Endothelial cell of umbilical vein (primary cell): ENCODE measurements around the gene EXOC1. TPM values are rescaled to one million over a fixed set of nuclear protein-coding genes. Genes with fewer than 3 reads are reported as not detected.

ENCODE experiments used
- BruUV-seq: library from RNA; stranded (reverse); fragments of 400-500 nt; replicated peaks from 2 replicates; lab custom pipeline; 2021; lab: Mats Ljungman, UMichigan
- CTCF ChIA-PET: fragments of 300-600, 350-600 bp; sonication (Branson Sonifier 250); formaldehyde crosslinking; loops from one replicate; lab custom pipeline; 2021; ENCODE audit warnings: antibody characterized with exemption, inconsistent platforms; lab: Charles Lee
- POLR2A ChIA-PET: fragments of 300-600, 350-600 bp; sonication (Branson Sonifier 250); formaldehyde crosslinking; loops from one replicate; lab custom pipeline; 2021; ENCODE audit warnings: antibody characterized with exemption, inconsistent platforms; lab: Charles Lee
- DNase-seq: peaks from one replicate; pipeline ENCODE4 v3.0.0-alpha.2; 2011; ENCODE audit warnings: low read depth, low spot score
- FAIRE-seq: peaks from 2 replicates; lab custom pipeline; 2011; peaks lifted over from hg19 to GRCh38; lab: Jason Lieb, UNC
- H2AFZ ChIP-seq: 2 replicates; pipeline ENCODE4 v1.6.0; 2012; ENCODE audit warnings: low read depth, low read length, control low read depth, inconsistent platforms
- H3K27ac ChIP-seq: 2 replicates; pipeline ENCODE4 v1.5.1; 2011; ENCODE audit warnings: low read depth, mild to moderate bottlenecking, control low read depth, low read length, moderate library complexity; ENCODE audit not compliant: insufficient read depth
- H3K27me3 ChIP-seq, 2 experiments: 2 replicates each; pipeline versions ENCODE4 v1.6.0 to v1.6.1; 2011; ENCODE audit warnings: low read length in 2 of 2, mixed read lengths in 1 of 2; ENCODE audit not compliant: control insufficient read depth in 2 of 2, insufficient read depth in 2 of 2
- H3K36me3 ChIP-seq, 2 experiments: 2 replicates in 1 of 2; 3 replicates in 1 of 2; pipeline ENCODE4 v1.5.1; 2011; ENCODE audit warnings: low read length in 2 of 2, mild to moderate bottlenecking in 1 of 2, moderate library complexity in 1 of 2; ENCODE audit not compliant: control insufficient read depth in 2 of 2, insufficient read depth in 2 of 2; ENCODE audit errors: extremely low read depth in 1 of 2
- H3K4me1 ChIP-seq: 3 replicates; pipeline ENCODE4 v1.5.1; 2011; ENCODE audit warnings: mild to moderate bottlenecking, low read length; ENCODE audit not compliant: control insufficient read depth, insufficient read depth; ENCODE audit errors: extremely low read depth
- H3K4me2 ChIP-seq: 2 replicates; pipeline ENCODE4 v1.6.1; 2011; ENCODE audit warnings: low read length, control low read depth, mixed read lengths; ENCODE audit not compliant: insufficient read depth
- H3K4me3 ChIP-seq, 3 experiments: fragments of 200-600 bp in 1 of 3; sonication (generic), shearing (Covaris generic) in 1 of 3; replicated peaks in 1 of 3; 2 replicates each; pipeline ENCODE4 v1.5.1; 2011 to 2016; ENCODE audit warnings: control low read depth in 3 of 3, low read length in 3 of 3, mild to moderate bottlenecking in 2 of 3, inconsistent platforms in 1 of 3, low read depth in 1 of 3, moderate library complexity in 1 of 3; ENCODE audit not compliant: insufficient read depth in 1 of 3
- H3K79me2 ChIP-seq: 2 replicates; pipeline ENCODE4 v1.6.0; 2012; ENCODE audit warnings: low read length, inconsistent platforms; ENCODE audit not compliant: control insufficient read depth, insufficient read depth
- H3K9ac ChIP-seq: replicated peaks from 2 replicates; pipeline ENCODE3; 2011; ENCODE audit warnings: low read length, control low read depth; ENCODE audit not compliant: insufficient read depth; ENCODE audit errors: extremely low read depth
- H3K9me1 ChIP-seq: replicated peaks from 3 replicates; pipeline ENCODE4 v1.6.0; 2011; ENCODE audit warnings: mild to moderate bottlenecking, low read length; ENCODE audit not compliant: control insufficient read depth, insufficient read depth; ENCODE audit errors: extremely low read depth
- H3K9me3 ChIP-seq: replicated peaks from 2 replicates; pipeline ENCODE4 v1.5.1; 2012; ENCODE audit warnings: low read length, inconsistent platforms; ENCODE audit not compliant: control insufficient read depth, insufficient read depth
- H4K20me1 ChIP-seq: replicated peaks from 2 replicates; pipeline ENCODE3; 2011; ENCODE audit warnings: mild to moderate bottlenecking, low read length; ENCODE audit not compliant: control insufficient read depth, insufficient read depth; ENCODE audit errors: extremely low read depth
- CTCF ChIP-seq, 2 donors: IDR thresholded peaks; 1 replicate in 1 of 2; 2 replicates in 1 of 2; pipeline ENCODE4 v1.5.1; 2011; ENCODE audit warnings: low read length in 2 of 2, mild to moderate bottlenecking in 2 of 2, moderate library complexity in 2 of 2, control low read depth in 1 of 2, inconsistent platforms in 1 of 2, low read depth in 1 of 2; ENCODE audit not compliant: insufficient read depth in 1 of 2; ENCODE audit errors: extremely low read depth in 1 of 2
- EZH2 ChIP-seq: IDR thresholded peaks from 2 replicates; pipeline ENCODE4 v1.6.1; 2012; ENCODE audit warnings: borderline replicate concordance, low read depth, mild to moderate bottlenecking, moderate library complexity, low read length, inconsistent platforms; ENCODE audit not compliant: severe bottlenecking
- FOS ChIP-seq: IDR thresholded peaks from 2 replicates; pipeline ENCODE4 v1.6.1; 2011; ENCODE audit warnings: mild to moderate bottlenecking, low read length, moderate library complexity, borderline replicate concordance; ENCODE audit not compliant: insufficient read depth
- GATA2 ChIP-seq: IDR thresholded peaks from 2 replicates; pipeline ENCODE4 v1.7.0; 2011; ENCODE audit warnings: low read depth, mild to moderate bottlenecking, moderate library complexity, mixed read lengths, low read length; ENCODE audit not compliant: insufficient read length, insufficient read depth
- JUN ChIP-seq: IDR thresholded peaks from 2 replicates; pipeline ENCODE4 v1.6.1; 2011; ENCODE audit warnings: borderline replicate concordance, low read depth; ENCODE audit not compliant: insufficient read length, insufficient read depth
- MAX ChIP-seq: IDR thresholded peaks from 2 replicates; pipeline ENCODE4 v1.6.1; 2011; ENCODE audit not compliant: insufficient read depth, insufficient read length
- MYC ChIP-seq: IDR thresholded peaks from one replicate; pipeline ENCODE4 v1.6.1; 2011; ENCODE audit warnings: mild to moderate bottlenecking, low read depth, low read length
- POLR2A ChIP-seq: IDR thresholded peaks from 2 replicates; pipeline ENCODE4 v1.6.1; 2012; ENCODE audit warnings: low read depth, mild to moderate bottlenecking, control low read depth, low read length
- POLR2AphosphoS5 ChIP-seq: IDR thresholded peaks from 2 replicates; pipeline ENCODE4 v1.6.1; 2012; ENCODE audit warnings: low read depth, mild to moderate bottlenecking, control low read depth, low read length, moderate library complexity; ENCODE audit not compliant: insufficient read depth
- dilution Hi-C: fragments of 300-500 bp; cut with MboI; formaldehyde crosslinking; loops from one replicate; pipeline ENCODE4 v1.15.0; 2019; ENCODE audit warnings: low sequenced_read_pairs; ENCODE audit not compliant: extremely low pct_ligation_motif_present
- intact Hi-C: fragments of 100-400 bp; cut with micrococcal nuclease; formaldehyde crosslinking; loops from one replicate; pipeline ENCODE4 v1.10.0; 2022
- polyA plus RNA-seq, 4 experiments: library from polyadenylated mRNA; depleted of rRNA in 3 of 4; stranded (reverse) in 3 of 4; unstranded in 1 of 4; fragments of >200 nt; gene quantifications; 2 replicates each; pipeline versions ENCODE4 v1.2.1 to v1.2.3, GENCODE V29; 2011 to 2012; ENCODE audit warnings: missing spikeins in 1 of 4
- total RNA-seq: library from RNA; stranded (reverse); gene quantifications from 2 replicates; pipeline ENCODE4 v1.2.3, GENCODE V29; 2021

The EXOC1 gene
- total and polyA plus RNA-seq, 2 donors (not counting 3 experiments of a cell fraction or from before 2014, with no cell fraction given), result 11.6 to 33.3 TPM

DNA sequence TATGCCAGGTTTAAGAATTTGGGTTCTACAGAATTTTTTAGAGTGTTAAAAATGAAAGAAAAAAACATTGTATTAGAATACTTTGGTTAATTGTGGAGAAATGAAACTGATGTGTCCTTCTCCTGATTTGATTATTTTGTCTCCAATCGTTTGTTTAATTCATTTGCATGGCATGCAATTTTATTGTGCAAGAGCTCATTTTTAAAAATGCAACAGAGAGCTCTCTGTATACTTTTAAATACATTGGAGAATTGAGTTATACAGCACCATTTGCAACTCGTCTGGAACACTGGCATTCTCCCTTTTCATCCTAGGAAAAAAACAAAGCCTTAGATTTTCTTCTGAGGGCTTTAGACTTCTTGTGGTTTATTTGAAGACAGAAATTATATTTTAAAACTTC is 33.2 kb upstream of the EXOC1 start:
- intact Hi-C loops, result no loop called here
- H3K9ac ChIP-seq, result no peak overlapping the region
- dilution Hi-C loops, result no loop called here
- H3K4me3 ChIP-seq, result no peak overlapping the region
- no peak for DNase-seq
- H3K27ac ChIP-seq, result no peak overlapping the region
- H2AFZ ChIP-seq, result no peak overlapping the region
- H3K79me2 ChIP-seq, result no peaks in the 10 kb centered on the region
- H4K20me1 ChIP-seq, result no peaks in the 10 kb centered on the region
- ChIA-PET CTCF (no interaction called here), POLR2A (no interaction called here)
- no peak for FAIRE-seq
- no peaks in the 10 kb centered on the region for H3K4me1 ChIP-seq
- no peak overlapping the region for H3K4me2 ChIP-seq
- H3K36me3 ChIP-seq, result no peaks in the 10 kb centered on the region
- BruUV-seq, result no TSS peak
- no peaks in the 10 kb centered on the region for H3K9me3 ChIP-seq
- peaks cover 26 to 41% of the 10 kb centered on the region in 2 experiments for H3K27me3 ChIP-seq
- no peaks in the 10 kb centered on the region for H3K9me1 ChIP-seq
- TF ChIP-seq POLR2A, result no peak
- no peak for TF ChIP-seq JUN
- no peak for TF ChIP-seq MAX
- TF ChIP-seq EZH2, result no peak
- no peak for TF ChIP-seq GATA2
- TF ChIP-seq FOS, result no peak
- no peak for TF ChIP-seq CTCF (IDR thresholded peaks at IDR 0.05; ENCODE audit: extremely low read depth in 1 of 2, insufficient read depth in 1 of 2, low read depth in 1 of 2, low read length in 2 of 2)
- TF ChIP-seq MYC, result no peak
- no peak for TF ChIP-seq POLR2AphosphoS5
